22Rv1 (cell line): ENCODE results near the gene GATA2.

Source experiments
- H3K27ac ChIP-seq: fragments of 450-650 bp; 2 replicates; pipeline ENCODE4 v1.5.1; 2017
- CTCF ChIP-seq: fragments of 450-650 bp; IDR thresholded peaks from 2 replicates; pipeline ENCODE4 v1.5.1; 2017; ENCODE audit warnings: mild to moderate bottlenecking
- ZFX ChIP-seq: fragments of 450-650 bp; IDR thresholded peaks from 2 replicates; pipeline ENCODE4 v1.6.1; 2017; ENCODE audit warnings: antibody characterized with exemption, borderline replicate concordance

Gene GATA2

GRCh38 chr3:128461731-128462130, 31.3 kb downstream of the GATA2 start:
- TF ChIP-seq ZFX (no peak), CTCF (no peak)
- H3K27ac ChIP-seq: no peak overlapping the region

GRCh38 chr3:128459461-128459820, 33.6 kb downstream of the GATA2 start:
- TF ChIP-seq ZFX (no peak), CTCF (no peak)
- no peak overlapping the region for H3K27ac ChIP-seq

GRCh38 chr3:128458746-128459460, 34.1 kb downstream of the GATA2 start:
- TF ChIP-seq ZFX: no peak
- TF ChIP-seq CTCF: no peak
- no peak overlapping the region for H3K27ac ChIP-seq

- H3K27ac ChIP-seq: no peak overlapping the region
- TF ChIP-seq CTCF: no peak
- no peak for TF ChIP-seq ZFX
Observed at GRCh38 chr3:128457937-128458336, 35.1 kb downstream of the GATA2 start.

GRCh38 chr3:128456776-128457715, 36.0 kb downstream of the GATA2 start:
- TF ChIP-seq CTCF (no peak), ZFX (no peak)
- no peak overlapping the region for H3K27ac ChIP-seq

- TF ChIP-seq ZFX (no peak), CTCF (no peak)
- no peak overlapping the region for H3K27ac ChIP-seq
Observed at GRCh38 chr3:128455786-128456748, 36.9 kb downstream of the GATA2 start.
